DND-41 (cell line): ENCODE data around the gene TSPAN9.

Source experiments
- ATAC-seq: fragments of 200-7000 bp; cut with Tn5 transposase; 3 replicates; pipeline ENCODE4 v1.9.1; 2021; ENCODE audit warnings: low read depth; ENCODE audit not compliant: insufficient read depth
- DNase-seq: peaks from one replicate; pipeline ENCODE4 v3.0.0-alpha.2; 2020
- H2AFZ ChIP-seq: 2 replicates; pipeline ENCODE4 v1.6.0; 2012; ENCODE audit warnings: low read depth, low read length
- H3K27ac ChIP-seq: 2 replicates; pipeline ENCODE4 v1.5.1; 2012; ENCODE audit warnings: low read length, inconsistent platforms
- H3K27me3 ChIP-seq: fragments of 200-600 bp; sonication (generic); 2 replicates; pipeline ENCODE4 v1.6.0; 2012; ENCODE audit warnings: low read length, mild to moderate bottlenecking, inconsistent platforms; ENCODE audit not compliant: insufficient read depth, poor library complexity
- H3K36me3 ChIP-seq: 2 replicates; pipeline ENCODE4 v1.5.1; 2012; ENCODE audit warnings: low read length, inconsistent platforms; ENCODE audit not compliant: insufficient read depth
- H3K4me1 ChIP-seq: 2 replicates; pipeline ENCODE4 v1.5.1; 2012; ENCODE audit warnings: mild to moderate bottlenecking, low read length; ENCODE audit not compliant: insufficient read depth
- H3K4me2 ChIP-seq: 2 replicates; pipeline ENCODE4 v1.6.0; 2012; ENCODE audit warnings: mild to moderate bottlenecking, moderate library complexity, low read length, inconsistent platforms; ENCODE audit not compliant: insufficient read depth
- H3K4me3 ChIP-seq, 2 experiments: fragments of 200-600 bp in 1 of 2; shearing (Covaris generic) in 1 of 2; 2 replicates each; pipeline ENCODE4 v1.5.1; 2012 to 2016; ENCODE audit warnings: inconsistent platforms in 2 of 2, low read length in 2 of 2, mild to moderate bottlenecking in 2 of 2, low read depth in 1 of 2, moderate library complexity in 1 of 2
- H3K79me2 ChIP-seq: 2 replicates; pipeline ENCODE4 v1.6.0; 2012; ENCODE audit warnings: low read length, inconsistent platforms; ENCODE audit not compliant: insufficient read depth
- H3K9ac ChIP-seq: 2 replicates; pipeline ENCODE4 v1.6.0; 2012; ENCODE audit warnings: low read depth, mild to moderate bottlenecking, inconsistent platforms, low read length, moderate library complexity
- H3K9me3 ChIP-seq: 2 replicates; pipeline ENCODE4 v1.5.1; 2012; ENCODE audit warnings: low read length, moderate library complexity, mild to moderate bottlenecking, inconsistent platforms; ENCODE audit not compliant: insufficient read depth, severe bottlenecking
- H4K20me1 ChIP-seq: 2 replicates; pipeline ENCODE4 v1.6.0; 2012; ENCODE audit warnings: low read length; ENCODE audit not compliant: insufficient read depth
- CTCF ChIP-seq: IDR thresholded peaks from 2 replicates; pipeline ENCODE4 v1.5.1; 2012; ENCODE audit warnings: borderline replicate concordance, low read length, moderate library complexity, mild to moderate bottlenecking; ENCODE audit not compliant: poor library complexity, severe bottlenecking; ENCODE audit errors: extremely low read depth
- EZH2 ChIP-seq: IDR thresholded peaks from 3 replicates; pipeline ENCODE4 v1.6.1; 2012; ENCODE audit warnings: borderline replicate concordance, low read depth, mild to moderate bottlenecking, moderate library complexity, low read length, inconsistent platforms; ENCODE audit not compliant: severe bottlenecking

Gene TSPAN9

GRCh38 chr12:3207175-3207574 is 130.0 kb downstream of the TSPAN9 start:
- DNase-seq (no peak), ATAC-seq (no peak)
- H3K9me3 ChIP-seq: no peaks in the 10 kb centered on the region
- no peaks in the 10 kb centered on the region for H3K36me3 ChIP-seq
- no peak overlapping the region for H3K27ac ChIP-seq
- no peak overlapping the region for H3K4me3 ChIP-seq
- H4K20me1 ChIP-seq: no peaks in the 10 kb centered on the region; the same call in none of the 2 replicates
- TF ChIP-seq EZH2 (no peak), CTCF (no peak)
- H3K79me2 ChIP-seq: no peaks in the 10 kb centered on the region
- no peak overlapping the region for H3K4me2 ChIP-seq
- H3K27me3 ChIP-seq: peaks cover 3% of the 10 kb centered on the region
- H2AFZ ChIP-seq: no peak overlapping the region
- no peak overlapping the region for H3K9ac ChIP-seq
- no peaks in the 10 kb centered on the region for H3K4me1 ChIP-seq

DNA sequence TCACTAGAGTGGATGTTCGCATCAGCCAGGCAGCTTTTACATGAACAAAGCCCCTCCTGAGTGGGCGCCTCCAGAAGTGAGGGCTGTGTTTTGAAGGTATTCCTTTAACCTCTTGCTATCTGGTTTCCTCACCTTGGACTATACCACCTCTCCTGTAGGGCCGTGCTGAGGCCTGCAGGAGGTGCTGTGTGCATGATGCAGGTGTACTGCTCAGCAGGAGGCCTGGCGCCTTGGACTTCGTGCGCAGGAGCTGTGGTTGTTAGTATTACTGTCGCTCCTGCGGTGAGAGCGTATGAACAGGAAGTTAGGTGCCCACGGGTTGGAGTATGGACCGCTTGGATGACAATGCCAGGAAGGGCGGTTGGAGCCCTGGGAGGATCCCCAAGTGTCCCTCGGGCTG is 130.7 kb downstream of the TSPAN9 start:
- Histone ChIP-seq H3K27ac (no peak overlapping the region), H3K9ac (no peak overlapping the region), H3K9me3 (no peaks in the 10 kb centered on the region), H3K4me1 (no peaks in the 10 kb centered on the region), H3K4me3 (no peak overlapping the region), H3K27me3 (peaks cover 3% of the 10 kb centered on the region), H2AFZ (no peak overlapping the region), H4K20me1 (no peaks in the 10 kb centered on the region; the same call in none of the 2 replicates), H3K4me2 (no peak overlapping the region), H3K79me2 (no peaks in the 10 kb centered on the region), H3K36me3 (no peaks in the 10 kb centered on the region)
- TF ChIP-seq CTCF (peak; percentile 38), EZH2 (no peak)
- ATAC-seq: peak; percentile 68
- DNase-seq: peak; percentile 56

GRCh38 chr12:3213188-3213587 is 136.0 kb downstream of the TSPAN9 start:
- no peaks in the 10 kb centered on the region for H3K36me3 ChIP-seq
- no peak for DNase-seq

More at GRCh38 chr12:3213188-3213587, 136.0 kb downstream of the TSPAN9 start:
- H3K4me2 ChIP-seq: no peak overlapping the region
- no peak overlapping the region for H2AFZ ChIP-seq
- H3K9me3 ChIP-seq: no peaks in the 10 kb centered on the region
- H3K27me3 ChIP-seq: no peaks in the 10 kb centered on the region
- H3K27ac ChIP-seq: no peak overlapping the region
- H3K4me3 ChIP-seq: no peak overlapping the region
- H3K79me2 ChIP-seq: no peaks in the 10 kb centered on the region
- peaks cover 3% of the 10 kb centered on the region; the same call in 1 of the 2 replicates for H4K20me1 ChIP-seq
- TF ChIP-seq EZH2 (no peak), CTCF (no peak)
- H3K9ac ChIP-seq: no peak overlapping the region
- no peaks in the 10 kb centered on the region for H3K4me1 ChIP-seq
- ATAC-seq: no peak
